GM18511 (cell line): ENCODE results near the gene CYBA.

Experiments
- ATAC-seq: cut with Tn5 transposase; IDR thresholded peaks from one replicate; pipeline ENCODE4 v1.9.1; 2021; ENCODE audit warnings: mild to moderate bottlenecking, moderate library complexity; ENCODE audit not compliant: unreplicated experiment

The CYBA gene

GRCh38 chr16:88647178-88648070 lies 3.4 kb downstream of the CYBA start:
- ATAC-seq: no peak

DNA sequence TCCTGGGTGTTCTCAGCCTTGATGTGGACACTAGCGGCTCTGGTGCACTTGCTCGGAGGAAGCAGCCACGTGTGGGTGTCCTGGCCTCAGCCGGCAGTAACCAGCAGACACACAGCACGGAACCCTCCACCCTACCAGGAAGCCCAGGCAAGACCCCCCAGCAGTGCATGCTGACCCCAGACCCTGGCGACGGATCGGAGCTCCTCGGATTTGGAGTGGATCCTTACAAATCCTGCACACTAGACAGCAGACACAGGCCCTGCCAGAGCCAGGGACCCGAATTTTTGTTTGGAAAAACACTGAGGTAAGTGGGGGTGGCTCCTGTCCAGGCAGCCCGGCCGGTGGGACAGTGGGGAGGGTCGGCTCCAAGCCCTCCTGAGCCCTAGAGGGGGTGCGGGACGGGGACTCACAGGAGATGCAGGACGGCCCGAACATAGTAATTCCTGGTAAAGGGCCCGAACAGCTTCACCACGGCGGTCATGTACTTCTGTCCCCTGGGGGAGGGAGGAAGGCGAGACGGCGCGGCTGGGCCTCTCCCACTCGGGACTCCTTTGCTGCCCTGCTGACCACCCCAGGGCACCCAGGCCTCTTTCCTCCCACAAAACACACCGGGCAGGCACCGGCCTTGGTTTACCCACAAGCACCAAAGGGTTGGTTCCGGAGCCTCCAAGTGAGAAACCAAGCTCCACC lies 4.4 kb downstream of the CYBA start:
- ATAC-seq: no peak

GRCh38 chr16:88645941-88646340 lies 4.9 kb downstream of the CYBA start:
- no peak for ATAC-seq

GRCh38 chr16:88645455-88645854 lies 5.4 kb downstream of the CYBA start:
- ATAC-seq: no peak

DNA sequence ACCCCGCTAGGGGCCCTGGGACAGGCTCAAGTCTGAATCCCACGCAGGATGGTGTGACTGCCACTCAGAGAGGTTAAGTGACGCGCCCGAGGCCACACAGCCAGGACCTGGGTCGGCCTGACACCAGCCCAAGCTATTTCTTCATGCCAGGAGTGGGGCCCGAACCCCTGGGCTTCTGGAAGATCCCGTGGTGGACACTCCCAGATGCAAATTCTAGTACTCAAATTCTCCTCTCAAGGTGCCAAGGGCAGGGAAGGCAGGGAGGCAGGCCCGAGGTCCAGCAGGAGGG lies 7.3 kb downstream of the CYBA start:
- no peak for ATAC-seq

- ATAC-seq: no peak
Measured at GRCh38 chr16:88642881-88643643, 7.8 kb downstream of the CYBA start.

GRCh38 chr16:88640498-88641247 lies 10.2 kb downstream of the CYBA start:
- no peak for ATAC-seq

GRCh38 chr16:88640039-88640495 lies 10.8 kb downstream of the CYBA start:
- no peak for ATAC-seq

GRCh38 chr16:88639231-88640038 lies 11.4 kb downstream of the CYBA start:
- ATAC-seq: no peak

DNA sequence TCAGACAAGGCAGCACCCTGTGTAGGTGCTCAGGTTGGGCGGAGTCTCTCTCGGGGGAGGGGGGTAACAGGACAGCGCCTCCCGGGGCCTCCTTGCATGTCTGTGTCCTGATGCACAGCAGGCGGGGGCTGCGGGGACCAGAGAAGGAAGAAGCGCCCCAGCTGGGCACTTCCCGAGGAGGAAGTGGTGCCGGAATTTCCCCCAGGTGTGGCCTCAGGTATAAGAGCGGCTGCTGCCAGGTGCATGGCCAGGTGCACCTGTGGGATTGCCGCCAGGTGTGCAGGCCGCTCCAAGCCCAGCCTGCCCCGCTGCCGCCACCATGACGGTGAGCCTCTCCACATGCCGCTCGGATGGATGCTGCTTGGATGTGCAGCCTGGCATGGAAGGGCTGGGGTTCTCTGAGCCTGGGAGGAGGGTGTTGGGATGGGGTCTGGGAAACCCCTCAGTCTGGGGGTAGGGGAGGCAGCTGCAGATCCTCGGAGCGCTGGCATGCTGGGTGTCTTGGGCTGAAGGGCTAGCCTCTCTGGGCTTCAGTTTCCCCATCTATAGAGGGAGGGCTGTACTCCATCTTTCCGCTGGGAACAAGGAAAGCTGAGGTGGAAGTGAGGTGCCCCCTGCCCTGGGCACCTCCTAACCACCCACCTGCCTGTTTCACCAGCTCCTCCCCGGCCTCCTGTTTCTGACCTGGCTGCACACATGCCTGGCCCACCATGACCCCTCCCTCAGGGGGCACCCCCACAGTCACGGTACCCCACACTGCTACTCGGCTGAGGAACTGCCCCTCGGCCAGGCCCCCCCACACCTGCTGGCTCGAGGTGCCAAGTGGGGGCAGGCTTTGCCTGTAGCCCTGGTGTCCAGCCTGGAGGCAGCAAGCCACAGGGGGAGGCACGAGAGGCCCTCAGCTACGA lies 12.3 kb downstream of the CYBA start, which contains the start of gene IL17C:
IL17C (plus strand) TSS at position 250 of the 908 bp plus-strand sequence; CDS start at position 320, 70 bp downstream.
- no peak for ATAC-seq

DNA sequence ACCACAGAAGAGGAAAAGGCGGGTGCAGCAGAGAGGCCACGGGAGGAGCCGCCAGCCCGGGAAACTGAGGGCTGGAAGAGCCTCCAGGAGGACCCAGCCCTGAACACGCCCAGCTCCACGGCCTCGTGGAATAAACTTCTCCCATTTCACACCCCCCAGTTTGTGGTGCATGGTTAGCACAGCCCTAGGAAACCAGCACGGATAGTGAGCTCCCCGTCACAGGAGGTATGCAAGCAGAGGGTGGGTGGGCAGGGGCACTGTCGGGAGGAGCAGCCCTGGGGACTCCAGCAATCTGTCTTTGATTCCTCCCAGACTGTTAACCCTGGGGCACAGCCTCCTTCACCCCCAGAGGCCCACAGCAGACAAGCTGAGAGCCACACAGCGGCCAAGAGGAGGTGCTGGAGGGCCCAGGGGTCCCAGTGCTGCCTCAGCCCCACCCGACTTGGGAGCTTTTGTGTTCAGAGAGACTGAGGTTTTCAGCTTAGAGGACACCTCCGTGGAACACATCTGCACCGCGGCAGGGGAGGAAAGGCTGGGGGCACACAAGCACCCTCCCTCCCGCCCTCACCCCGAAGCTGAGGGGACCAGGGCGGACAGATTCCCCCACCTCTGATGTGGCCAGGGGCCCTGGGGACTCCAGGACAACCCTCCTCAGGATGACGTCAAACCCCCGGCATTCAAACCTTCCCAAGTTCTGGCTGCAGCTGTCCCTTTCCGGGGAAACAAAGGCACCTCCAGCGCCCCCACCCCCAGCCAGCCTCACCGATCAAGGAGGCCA lies 14.2 kb downstream of the CYBA start:
- ATAC-seq: no peak

- no peak for ATAC-seq
Measured at GRCh38 chr16:88635671-88636319, 15.1 kb downstream of the CYBA start.

- no peak for ATAC-seq
Measured at GRCh38 chr16:88634994-88635670, 15.7 kb downstream of the CYBA start.

GRCh38 chr16:88634141-88634993 lies 16.5 kb downstream of the CYBA start:
- ATAC-seq: peak; percentile 65

- peak; percentile 43 for ATAC-seq
Measured at GRCh38 chr16:88633684-88634140, 17.1 kb downstream of the CYBA start.

DNA sequence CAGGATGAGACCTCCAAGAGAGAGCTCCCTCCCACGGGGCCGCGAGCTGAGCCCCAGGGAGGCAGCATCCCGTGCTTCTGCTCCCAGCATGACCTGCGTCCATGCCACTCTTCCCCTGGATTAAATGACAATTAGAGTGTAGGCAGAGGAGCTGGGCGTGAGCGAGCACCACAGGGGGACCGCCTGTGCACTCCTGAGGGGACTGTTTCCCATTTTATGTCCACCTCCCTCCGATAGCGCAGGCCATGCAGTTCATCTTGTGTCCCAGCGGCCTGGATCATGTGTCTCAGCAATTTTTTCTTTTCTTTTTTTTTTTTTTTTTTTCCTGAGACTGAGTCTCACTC lies 18.3 kb downstream of the CYBA start:
- ATAC-seq: no peak
